GM18519 (cell line): Measurements from ENCODE around the gene LRMDA.
"Not testable (repeated sequence)": the region's sequence is repeated elsewhere in the genome, so short reads cannot be mapped to it uniquely, and the experiment has no call there.

Source experiments
- ATAC-seq: cut with Tn5 transposase; IDR thresholded peaks from one replicate; pipeline ENCODE4 v1.9.1; 2021; ENCODE audit warnings: mild to moderate bottlenecking, moderate library complexity; ENCODE audit not compliant: unreplicated experiment, low FRiP score

Gene LRMDA

DNA sequence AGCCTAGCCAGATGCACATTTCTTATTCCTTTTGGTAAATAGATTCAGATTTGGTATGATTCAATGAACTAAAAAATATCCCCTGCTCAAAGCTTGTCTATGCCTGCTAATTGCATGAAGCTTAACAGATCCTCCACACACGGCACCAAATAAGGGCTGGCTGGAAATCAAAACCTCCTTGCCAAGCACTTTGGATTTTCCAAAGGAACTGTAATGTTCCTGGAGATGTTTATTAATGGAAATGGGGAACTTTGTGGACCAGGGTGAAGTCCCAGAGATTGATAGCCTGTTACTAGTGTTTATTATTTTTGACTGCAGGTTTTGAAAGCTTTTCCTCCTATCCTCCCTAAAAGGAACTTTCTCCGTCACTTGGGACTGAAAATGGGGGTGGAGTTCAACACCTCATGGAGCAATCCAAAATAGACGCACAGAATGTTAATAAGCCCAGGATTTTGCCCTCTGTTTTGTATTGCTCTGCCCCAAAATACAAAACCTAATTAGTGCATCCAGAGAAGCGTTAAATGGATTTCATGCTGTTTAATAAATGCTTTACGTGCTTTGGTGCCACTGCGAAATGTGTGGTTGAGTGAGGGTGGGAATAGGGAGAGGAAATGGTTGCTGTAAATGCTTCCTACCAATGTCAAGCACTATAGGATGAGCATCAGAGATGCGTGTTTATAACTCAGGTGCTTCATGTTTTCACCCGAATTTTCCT lies 1027.7 kb downstream of the LRMDA start:
- no peak for ATAC-seq

DNA sequence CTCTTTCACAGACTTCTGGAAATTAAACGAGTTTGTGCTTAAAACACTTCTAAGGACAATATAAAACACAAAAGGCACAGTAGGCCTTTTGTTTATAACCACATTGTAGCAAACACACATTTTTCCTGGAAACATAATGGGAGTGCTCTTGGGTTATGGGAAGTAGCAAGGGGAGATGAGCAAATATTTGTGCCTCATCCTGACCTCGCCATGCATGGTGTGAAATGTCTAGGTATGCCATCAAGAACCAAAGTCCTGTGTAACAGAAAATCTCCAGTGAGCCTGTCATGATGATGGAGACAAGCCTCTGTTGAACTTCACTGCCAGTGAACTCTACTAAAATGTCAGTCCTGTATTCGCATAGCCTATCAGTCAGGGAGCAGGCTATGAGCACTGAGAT lies 1029.6 kb downstream of the LRMDA start:
- no peak for ATAC-seq

DNA sequence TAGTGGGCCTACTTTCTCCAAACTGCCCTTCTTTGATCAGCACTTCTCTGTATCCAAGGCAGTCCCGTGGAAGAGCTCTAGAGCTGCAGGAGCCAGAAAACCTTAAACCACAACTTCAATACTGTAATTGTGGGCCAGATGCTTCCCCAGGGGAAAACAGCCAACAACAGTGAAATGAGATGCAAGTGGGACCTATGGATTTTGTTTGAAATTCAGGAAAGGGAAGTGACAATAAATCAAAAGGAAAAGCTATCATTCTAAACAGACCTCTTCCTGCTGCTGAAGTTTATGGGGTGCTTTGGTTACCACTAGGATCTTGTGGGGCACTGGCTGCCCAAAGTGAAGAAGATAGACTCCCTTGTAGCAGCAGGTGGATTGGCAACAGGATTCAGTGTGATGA lies 1031.7 kb downstream of the LRMDA start:
- ATAC-seq = no peak

GRCh38 chr10:76466836-76467503 lies 1035.5 kb downstream of the LRMDA start:
- ATAC-seq = no peak

GRCh38 chr10:76469675-76470074 lies 1038.3 kb downstream of the LRMDA start:
- ATAC-seq = no peak

GRCh38 chr10:76479103-76479790 lies 1047.8 kb downstream of the LRMDA start:
- ATAC-seq = no peak

DNA sequence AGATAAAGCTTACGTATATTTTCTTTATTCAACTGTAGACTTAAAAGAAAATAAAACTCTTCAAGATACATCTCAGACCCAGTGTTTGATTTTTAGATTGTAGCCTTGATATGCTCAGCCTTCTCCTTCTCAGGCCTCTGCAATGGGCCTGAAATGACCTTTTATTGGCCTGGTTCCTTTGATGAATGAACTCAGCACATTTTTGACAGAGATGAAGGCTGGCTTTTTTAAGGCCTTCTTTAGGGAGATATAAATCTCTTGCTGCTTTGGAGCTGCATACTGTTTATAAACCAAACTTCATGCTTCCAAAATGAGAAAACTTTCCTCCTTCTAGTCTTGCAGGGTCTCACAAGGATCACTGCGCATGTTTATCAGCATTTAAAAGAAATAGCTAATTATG lies 1049.8 kb downstream of the LRMDA start:
- no peak for ATAC-seq

DNA sequence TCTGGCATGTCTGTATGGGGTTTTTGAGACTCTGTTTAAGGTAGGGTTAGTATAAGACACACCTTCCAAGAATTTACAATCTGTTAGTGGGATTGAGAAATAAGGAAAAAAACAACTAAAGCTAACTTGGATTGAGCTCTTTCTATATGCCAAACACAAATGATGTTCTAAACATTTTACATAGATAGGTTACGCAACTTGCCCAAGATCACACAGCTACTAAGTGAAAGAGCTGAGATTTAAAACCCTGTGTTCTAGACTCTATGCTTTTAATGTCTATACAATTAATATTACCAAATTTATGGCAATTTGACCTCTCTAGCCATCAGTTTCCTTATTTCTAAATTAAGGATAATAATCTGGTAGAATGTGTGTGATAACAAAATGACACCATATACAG lies 1056.2 kb downstream of the LRMDA start:
- ATAC-seq = no peak

GRCh38 chr10:76488602-76489001 lies 1057.2 kb downstream of the LRMDA start:
- ATAC-seq = no peak

- no peak for ATAC-seq
These were observed 1059.8 kb downstream of the LRMDA start for GRCh38 chr10:76491216-76491615.

- no peak for ATAC-seq
These were observed 1060.6 kb downstream of the LRMDA start for GRCh38 chr10:76492026-76492425.

- no peak for ATAC-seq
These were observed 1061.5 kb downstream of the LRMDA start for GRCh38 chr10:76492678-76493472.

DNA sequence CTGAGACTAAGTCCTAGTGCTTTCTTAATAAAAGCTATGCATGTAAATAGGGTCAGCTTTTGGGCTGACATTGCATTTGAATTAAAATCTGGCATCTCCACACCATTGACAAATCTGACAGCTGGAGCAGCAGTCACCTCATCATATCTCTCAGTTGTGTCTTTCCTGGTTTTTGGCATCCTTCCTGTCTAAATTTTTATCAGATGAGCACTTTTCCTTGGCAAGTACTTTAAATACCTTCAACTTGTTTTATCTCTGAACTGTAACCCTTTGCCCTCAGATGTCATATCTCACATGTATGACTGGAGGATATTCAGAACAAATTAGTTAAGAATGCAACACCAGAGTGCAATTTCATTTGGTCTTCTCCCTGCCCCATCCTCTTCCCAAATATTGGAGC lies 1066.2 kb downstream of the LRMDA start:
- ATAC-seq = no peak

DNA sequence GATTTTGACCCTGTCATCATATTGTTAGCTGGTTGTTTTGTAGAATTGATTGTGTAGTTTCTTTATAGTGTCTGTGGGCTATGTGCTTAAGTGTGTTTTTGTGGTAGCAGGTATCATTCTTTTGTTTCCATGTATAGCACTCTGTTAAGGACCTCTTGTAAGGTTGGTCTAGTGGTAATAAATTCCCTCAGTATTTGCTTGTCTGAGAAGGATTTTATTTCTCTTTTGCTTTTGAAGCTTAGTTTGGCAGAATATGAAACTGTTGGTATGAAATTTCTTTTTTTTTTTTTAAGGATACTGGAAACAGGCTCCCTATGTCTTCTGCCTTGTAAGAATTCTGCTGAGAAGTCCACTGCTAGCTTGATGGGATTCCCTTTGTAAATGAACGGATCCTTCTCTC lies 1073.4 kb downstream of the LRMDA start:
- no peak for ATAC-seq

- no peak for ATAC-seq
These were observed 1078.0 kb downstream of the LRMDA start for GRCh38 chr10:76509446-76509845.

DNA sequence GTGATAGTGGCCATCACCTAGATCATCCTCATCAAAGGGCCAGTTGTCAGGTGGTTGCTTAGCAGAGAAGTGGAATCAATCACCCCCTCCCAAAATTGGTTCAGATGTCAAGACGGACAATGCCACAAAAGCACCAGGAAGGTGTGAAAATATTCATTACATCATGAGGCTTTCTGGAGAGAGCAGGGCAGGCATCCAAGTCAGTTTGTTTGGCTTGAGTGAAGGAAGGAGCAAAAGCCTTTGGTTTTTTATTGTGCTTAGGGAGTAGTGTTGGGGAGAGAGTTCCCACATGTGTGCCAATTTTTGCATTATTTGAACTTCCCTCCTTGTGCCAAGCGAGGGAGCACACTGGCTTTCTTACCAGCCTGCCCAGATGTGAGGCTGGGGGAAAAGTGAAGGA lies 1082.9 kb downstream of the LRMDA start:
- no peak for ATAC-seq

DNA sequence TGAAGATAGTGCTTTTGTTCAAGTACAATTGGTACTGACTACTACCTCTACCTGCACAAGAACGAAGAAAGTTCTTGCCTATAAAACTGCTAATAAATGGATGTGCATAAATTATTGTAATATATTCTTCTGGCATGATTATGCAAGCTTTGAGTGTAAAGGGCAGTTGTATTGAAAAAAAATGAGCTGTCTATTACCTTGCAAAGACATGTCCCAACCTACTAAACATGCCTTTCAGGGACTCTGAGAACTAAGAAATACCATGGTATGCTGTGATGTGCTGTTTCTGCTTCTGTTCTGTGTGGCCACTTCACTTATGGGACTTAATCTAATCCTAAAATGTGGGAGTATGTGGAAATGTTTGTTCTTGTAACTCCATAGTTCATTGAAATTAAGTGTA lies 1083.4 kb downstream of the LRMDA start:
- no peak for ATAC-seq

DNA sequence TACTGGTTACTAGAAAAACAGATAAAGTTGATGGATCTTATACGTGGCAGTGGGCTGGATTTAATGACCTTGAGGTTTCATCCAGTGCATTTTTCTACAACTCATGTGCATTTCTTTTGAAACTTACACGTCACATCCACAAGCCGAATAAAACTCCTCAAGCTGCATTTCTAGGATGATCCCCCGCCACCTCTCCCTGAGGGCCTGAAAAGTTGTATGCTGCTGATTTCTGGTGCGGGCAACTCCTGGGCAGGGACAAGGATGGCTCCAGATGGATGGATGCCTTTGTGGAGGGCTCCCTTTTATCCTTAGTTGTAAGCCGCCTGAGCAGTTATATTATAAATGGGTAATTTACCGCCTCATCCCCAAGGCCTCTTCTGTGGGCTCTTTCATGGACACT lies 1091.1 kb downstream of the LRMDA start:
- no peak for ATAC-seq

DNA sequence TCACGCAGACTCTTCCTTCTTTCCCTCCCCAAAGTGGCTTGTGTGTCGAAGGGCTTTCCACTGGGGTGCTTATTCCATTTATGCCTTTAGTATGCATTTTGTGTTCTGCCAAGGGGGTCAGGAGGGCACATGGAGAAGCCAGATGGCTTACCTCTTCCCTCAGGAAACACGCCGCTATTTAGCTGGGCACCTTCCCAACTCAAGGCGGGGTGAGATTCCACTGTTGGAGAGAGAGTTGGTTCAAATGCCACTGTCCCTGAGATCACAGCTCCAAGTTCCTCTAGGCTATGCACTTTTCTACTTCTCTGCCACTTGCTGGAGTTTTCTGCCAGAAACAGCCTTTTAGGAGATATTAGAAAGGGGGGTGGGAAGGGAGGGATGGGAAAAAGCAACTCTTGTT lies 1091.8 kb downstream of the LRMDA start:
- ATAC-seq = no peak

DNA sequence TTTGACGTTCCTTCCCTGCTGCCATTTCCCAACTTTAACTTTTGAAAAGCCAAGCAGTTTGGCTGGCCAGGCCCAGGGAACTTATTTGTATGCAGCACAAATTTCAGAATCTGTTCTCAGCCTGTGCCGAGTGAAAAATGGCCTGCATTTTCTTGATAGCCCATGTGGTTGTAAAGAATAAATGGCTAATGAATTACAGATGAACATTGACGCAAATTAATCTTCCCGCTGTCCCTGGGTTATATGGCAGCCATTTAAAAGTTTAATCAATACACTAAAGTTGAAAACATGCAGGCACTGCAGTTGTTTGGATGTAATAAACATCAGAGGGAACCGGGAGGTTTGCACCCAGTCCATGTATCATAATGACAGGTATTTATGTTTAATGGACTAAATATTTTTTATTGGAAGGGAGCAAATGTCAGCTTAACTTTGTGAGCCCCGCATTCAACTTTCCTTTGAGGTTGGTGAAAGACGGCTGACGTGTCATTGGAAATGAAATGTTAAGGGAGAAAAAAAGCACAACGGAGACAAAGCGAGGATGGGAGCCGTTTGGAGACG lies 1092.4 kb downstream of the LRMDA start:
- no peak for ATAC-seq

- not testable (repeated sequence) for ATAC-seq
These were observed 1095.4 kb downstream of the LRMDA start for GRCh38 chr10:76526833-76527232.
